ENCODE data around the gene TOLLIP. TPM values are rescaled to one million over a fixed set of nuclear protein-coding genes. Genes with fewer than 3 reads are reported as not detected.
"Not testable (repeated sequence)": the region's sequence is repeated elsewhere in the genome, so short reads cannot be mapped to it uniquely, and the experiment has no call there.

Gene TOLLIP
- total RNA-seq, 4 donors from 2014 or later = 49.8 to 91.7 (median 85.0) TPM

DNA sequence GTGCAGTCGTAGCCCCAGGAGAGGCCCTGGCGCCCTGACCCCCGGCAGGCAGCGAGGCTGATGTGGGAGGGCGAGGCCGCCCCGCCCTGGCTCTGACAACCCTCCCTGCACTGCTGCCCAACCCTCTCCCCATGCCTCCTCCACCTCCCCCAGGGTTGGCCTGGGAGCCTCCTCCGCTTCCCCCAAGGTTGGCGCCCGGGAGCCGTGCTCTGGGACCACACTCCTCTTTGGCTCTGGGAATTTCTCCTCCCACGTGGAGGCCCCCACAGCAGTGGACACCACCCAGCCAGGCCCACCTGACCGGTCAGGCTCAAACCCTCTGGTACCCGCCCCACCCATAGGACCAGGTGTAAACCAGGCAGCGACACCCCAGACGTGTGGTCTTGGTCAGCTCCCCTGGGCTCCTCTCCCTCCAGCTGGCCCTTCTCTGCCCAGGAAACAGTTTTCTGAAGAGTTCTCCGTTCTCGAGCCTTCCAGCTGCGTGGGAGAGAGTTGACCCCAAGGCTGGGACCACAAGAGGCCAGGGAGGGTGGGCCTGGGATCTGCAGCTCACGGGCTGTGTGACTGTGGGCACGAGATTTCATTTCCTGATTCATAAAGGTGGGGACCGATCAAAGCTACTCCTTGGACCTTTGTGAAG lies 40.8 kb upstream of the TOLLIP start:
- ATAC-seq = no peak
- intact Hi-C loops (cut with DNase I; ENCODE audit: low total_unique reads) = no loop called here
- peak in 1 of 2 donors; percentile 6 for DNase-seq

DNA sequence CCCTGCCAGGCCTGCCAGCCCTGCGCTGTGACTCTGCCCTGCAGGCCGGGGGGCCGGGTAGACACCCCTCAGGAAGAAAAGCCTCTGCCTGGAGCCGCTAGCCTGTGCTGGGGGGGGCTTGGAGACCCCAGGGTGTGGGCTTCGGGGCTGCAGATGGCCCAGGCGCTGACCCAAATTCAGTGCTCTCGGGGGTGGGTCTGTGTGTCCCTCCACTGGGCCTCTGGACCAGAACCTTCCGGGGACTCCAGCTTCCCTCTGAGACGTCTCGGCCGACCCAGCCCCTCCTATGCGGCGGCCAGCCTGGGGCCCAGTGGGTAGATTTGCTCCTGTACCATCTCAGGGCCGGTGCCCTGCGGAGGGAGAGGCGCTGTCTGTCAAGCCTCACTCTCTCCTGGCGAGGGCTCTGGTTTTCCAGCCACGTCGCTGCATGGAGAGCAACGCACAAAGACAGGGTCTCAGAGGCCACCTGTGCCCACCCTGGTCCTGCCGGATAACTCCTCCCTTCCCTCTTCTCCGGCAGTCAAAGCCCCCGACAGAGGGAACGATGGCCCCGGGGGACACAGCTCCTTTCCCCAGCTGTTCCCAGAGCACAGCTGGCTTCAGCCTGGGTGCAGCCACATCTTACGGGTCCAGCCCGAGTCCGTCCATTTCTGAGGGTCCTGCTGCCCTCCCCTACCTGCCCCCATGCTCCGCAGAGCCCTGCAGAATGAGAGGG lies 40.1 kb upstream of the TOLLIP start:
- Histone ChIP-seq H3K4me1 (no peaks in the 10 kb centered on the region), H3K27ac (no peak overlapping the region), H3K9me3 (no peaks in the 10 kb centered on the region), H3K27me3 (peaks cover 2 to 11% (median 2%) of the 10 kb centered on the region in 3 donors), H3K36me3 (no peaks in the 10 kb centered on the region), H3K4me3 (no peak overlapping the region)
- in situ Hi-C loops (cut with MboI; ENCODE audit: low sequenced_read_pairs in 4 of 4) = no loop called here
- ATAC-seq (no peak), DNase-seq (peak in 1 of 2 donors; percentile 8)
- TF ChIP-seq, protein P1, sequence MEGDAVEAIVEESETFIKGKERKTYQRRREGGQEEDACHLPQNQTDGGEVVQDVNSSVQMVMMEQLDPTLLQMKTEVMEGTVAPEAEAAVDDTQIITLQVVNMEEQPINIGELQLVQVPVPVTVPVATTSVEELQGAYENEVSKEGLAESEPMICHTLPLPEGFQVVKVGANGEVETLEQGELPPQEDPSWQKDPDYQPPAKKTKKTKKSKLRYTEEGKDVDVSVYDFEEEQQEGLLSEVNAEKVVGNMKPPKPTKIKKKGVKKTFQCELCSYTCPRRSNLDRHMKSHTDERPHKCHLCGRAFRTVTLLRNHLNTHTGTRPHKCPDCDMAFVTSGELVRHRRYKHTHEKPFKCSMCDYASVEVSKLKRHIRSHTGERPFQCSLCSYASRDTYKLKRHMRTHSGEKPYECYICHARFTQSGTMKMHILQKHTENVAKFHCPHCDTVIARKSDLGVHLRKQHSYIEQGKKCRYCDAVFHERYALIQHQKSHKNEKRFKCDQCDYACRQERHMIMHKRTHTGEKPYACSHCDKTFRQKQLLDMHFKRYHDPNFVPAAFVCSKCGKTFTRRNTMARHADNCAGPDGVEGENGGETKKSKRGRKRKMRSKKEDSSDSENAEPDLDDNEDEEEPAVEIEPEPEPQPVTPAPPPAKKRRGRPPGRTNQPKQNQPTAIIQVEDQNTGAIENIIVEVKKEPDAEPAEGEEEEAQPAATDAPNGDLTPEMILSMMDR (IDR thresholded peaks at IDR 0.05 in 4 of 5, conservative IDR thresholded peaks at IDR 0.05 in 1 of 5) = no peak
- no peak for TF ChIP-seq POLR2A (IDR thresholded peaks at IDR 0.05)
- intact Hi-C loops (cut with DNase I; ENCODE audit: low total_unique reads) = no loop called here

More for the DNA sequence above, 40.8 kb upstream of the TOLLIP start:
- H3K36me3 ChIP-seq = no peaks in the 10 kb centered on the region
- no peaks in the 10 kb centered on the region for H3K9me3 ChIP-seq
- H3K27me3 ChIP-seq = peaks cover 2 to 11% (median 4%) of the 10 kb centered on the region in 3 donors
- H3K27ac ChIP-seq = no peak overlapping the region
- TF ChIP-seq, protein P1 (IDR thresholded peaks at IDR 0.05 in 4 of 5, conservative IDR thresholded peaks at IDR 0.05 in 1 of 5) = no peak
- TF ChIP-seq POLR2A (IDR thresholded peaks at IDR 0.05) = no peak
- H3K4me1 ChIP-seq = no peaks in the 10 kb centered on the region
- H3K4me3 ChIP-seq = no peak overlapping the region
- in situ Hi-C loops (cut with MboI; ENCODE audit: low sequenced_read_pairs in 4 of 4) = no loop called here

DNA sequence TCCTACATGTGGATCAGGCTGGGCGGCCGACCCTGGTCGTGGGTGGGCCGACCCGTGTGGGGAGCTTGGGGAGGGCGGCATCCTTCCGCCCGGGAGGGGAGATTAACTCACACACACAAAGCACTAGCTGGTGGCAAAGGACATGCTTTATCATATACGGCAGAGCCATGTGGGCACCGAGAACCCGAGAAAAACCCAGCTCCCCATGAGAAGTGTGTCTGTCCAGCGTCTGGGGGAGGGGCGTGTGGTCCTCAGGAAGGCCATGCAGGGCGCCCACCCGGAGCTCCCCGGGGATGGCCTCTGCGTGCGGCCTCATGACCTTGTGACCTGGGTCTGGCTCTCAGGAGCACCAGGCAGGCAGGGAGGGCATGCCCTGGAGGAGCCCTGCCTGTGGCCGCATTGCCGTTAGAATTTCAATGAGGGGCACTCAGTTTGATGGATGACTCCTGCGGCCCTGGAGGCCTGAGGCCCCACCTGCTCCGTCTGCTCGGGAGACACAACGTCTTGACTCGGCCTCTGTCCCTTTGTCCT lies 39.4 kb upstream of the TOLLIP start:
- intact Hi-C loops (cut with DNase I; ENCODE audit: low total_unique reads) = no loop called here
- no peak overlapping the region for H3K27ac ChIP-seq
- TF ChIP-seq, protein P1 (IDR thresholded peaks at IDR 0.05 in 4 of 5, conservative IDR thresholded peaks at IDR 0.05 in 1 of 5) = no peak
- TF ChIP-seq POLR2A (IDR thresholded peaks at IDR 0.05) = no peak
- peak in 1 of 2 donors; percentile 5 for DNase-seq
- no peaks in the 10 kb centered on the region for H3K36me3 ChIP-seq
- peaks cover 0 to 6% (median 0%) of the 10 kb centered on the region in 3 donors for H3K27me3 ChIP-seq
- no peaks in the 10 kb centered on the region for H3K4me1 ChIP-seq
- in situ Hi-C loops (cut with MboI; ENCODE audit: low sequenced_read_pairs in 4 of 4) = no loop called here
- H3K4me3 ChIP-seq = no peak overlapping the region
- ATAC-seq = no peak
- no peaks in the 10 kb centered on the region for H3K9me3 ChIP-seq

DNA sequence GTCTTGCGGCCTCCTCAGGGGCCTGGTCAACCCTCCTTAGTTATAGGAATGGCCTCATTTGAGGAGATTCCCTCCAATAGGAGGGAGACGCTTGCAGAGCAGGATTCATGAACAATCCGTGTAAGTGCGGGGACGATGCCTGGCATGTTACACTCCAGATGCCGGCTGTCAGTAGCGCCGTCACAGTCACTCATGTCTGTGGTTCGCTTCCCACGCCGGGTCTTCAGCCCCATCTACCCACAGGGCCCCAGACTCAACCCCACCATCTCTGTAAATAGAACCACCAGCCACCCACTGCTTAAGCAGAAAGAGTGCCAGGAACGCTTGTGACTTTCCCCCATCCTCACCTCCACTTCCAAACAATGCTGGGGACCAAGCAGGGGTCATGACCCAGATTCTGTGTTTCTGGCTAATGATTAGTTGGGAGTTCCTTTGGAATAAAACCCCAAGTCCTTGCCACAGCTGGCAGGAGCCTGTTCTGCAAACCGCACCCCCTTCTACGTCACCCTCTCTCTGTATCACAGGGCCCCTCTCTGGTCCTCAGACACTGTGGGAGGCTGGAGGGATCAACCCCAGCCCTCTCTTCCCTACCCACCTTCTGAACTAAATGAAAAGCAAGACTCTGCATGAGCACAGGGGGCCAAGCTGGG lies 38.8 kb upstream of the TOLLIP start:
- intact Hi-C loops (cut with DNase I; ENCODE audit: low total_unique reads) (no loop called here), in situ Hi-C loops (cut with MboI; ENCODE audit: low sequenced_read_pairs in 4 of 4) (no loop called here)
- DNase-seq (peak in 1 of 2 donors; percentile 3), ATAC-seq (no peak)
- H3K9me3 ChIP-seq = no peaks in the 10 kb centered on the region
- H3K36me3 ChIP-seq = no peaks in the 10 kb centered on the region
- no peaks in the 10 kb centered on the region for H3K4me1 ChIP-seq
- no peak for TF ChIP-seq POLR2A (IDR thresholded peaks at IDR 0.05)
- H3K4me3 ChIP-seq = no peak overlapping the region
- peaks cover 0 to under 1% (median 0%) of the 10 kb centered on the region in 3 donors for H3K27me3 ChIP-seq
- H3K27ac ChIP-seq = no peak overlapping the region

DNA sequence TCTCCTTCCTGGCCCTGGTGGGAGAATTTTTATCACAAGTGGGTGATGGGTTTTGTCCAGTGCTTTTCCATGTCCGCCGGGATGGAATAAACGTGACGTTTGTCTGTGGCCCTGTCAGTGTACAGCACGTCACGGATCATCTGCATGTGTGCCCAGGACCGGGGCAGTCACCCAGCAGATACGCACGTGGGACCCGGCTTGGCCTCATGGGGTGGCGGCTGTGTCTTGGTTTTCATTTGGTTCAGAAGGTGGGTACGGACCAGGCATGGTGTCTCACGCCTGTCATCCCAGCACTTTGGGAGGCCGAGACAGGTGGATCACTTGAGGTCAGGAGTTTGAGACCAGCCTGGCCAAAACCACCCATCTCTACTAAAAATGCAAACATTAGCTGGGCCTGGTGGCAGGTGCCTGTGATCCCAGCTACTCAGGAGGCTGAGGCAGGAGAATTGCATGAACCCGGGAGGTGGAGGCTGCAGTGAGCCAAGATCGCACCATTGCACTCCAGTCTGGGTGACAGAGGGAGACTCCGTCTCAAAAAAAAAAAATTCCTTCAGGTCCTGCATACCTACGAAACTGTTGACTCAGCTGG lies 38.1 kb upstream of the TOLLIP start:
- H3K27me3 ChIP-seq; H3K4me3 ChIP-seq; in situ Hi-C loops (cut with MboI; ENCODE audit: low sequenced_read_pairs in 4 of 4); H3K4me1 ChIP-seq; H3K27ac ChIP-seq; ATAC-seq; intact Hi-C loops (cut with DNase I; ENCODE audit: low total_unique reads); H3K9me3 ChIP-seq; H3K36me3 ChIP-seq: not testable (repeated sequence)
- peak in 1 of 2 donors; percentile 5 for DNase-seq
